ENCODE data around the gene DHPS.

GRCh38 chr19:12666265-12667048 is 15.2 kb downstream of the DHPS start, which contains the start of the genes MAN2B1 and WDR83:
- peak; percentile 40; the same call in 1 of the 2 replicates for TF ChIP-seq MYC (CRISPR knock-in tag; IDR thresholded peaks at IDR 0.05; ENCODE audit: borderline replicate concordance)
- 0 out of 2 replicates have a peak, but pooled peaks have one; percentile 61 for TF ChIP-seq HMGXB3 (CRISPR knock-in tag; IDR thresholded peaks at IDR 0.05; ENCODE audit: borderline replicate concordance)
- no peak for TF ChIP-seq KLF6 (CRISPR knock-in tag; IDR thresholded peaks at IDR 0.05)
- TF ChIP-seq AKAP8 (CRISPR knock-in tag; IDR thresholded peaks at IDR 0.05): no peak
